HepG2 (cell line): ENCODE results near the gene JAK2.

Experiments
- BHLHE40 ChIP-seq: IDR thresholded peaks from 2 replicates; pipeline ENCODE4 v1.6.1; 2011; ENCODE audit warnings: low read length, improper control_type of control experiment
- EP300 ChIP-seq, 3 experiments: sonication (generic) in 1 of 3; formaldehyde crosslinking in 1 of 3; IDR thresholded peaks; 2 replicates each; pipeline versions ENCODE4 v1.5.1 to v1.6.1; 2011 to 2020; ENCODE audit warnings: low read depth in 2 of 3, low read length in 2 of 3, borderline replicate concordance in 1 of 3, improper control_type of control experiment in 1 of 3, mild to moderate bottlenecking in 1 of 3, missing genetic modification reagents in 1 of 3, moderate library complexity in 1 of 3
- KDM5A ChIP-seq: fragments of 200-600 bp; sonication (generic); IDR thresholded peaks from 2 replicates; pipeline ENCODE4 v1.7.0; 2018; ENCODE audit warnings: antibody characterized with exemption, mild to moderate bottlenecking, low read length, borderline replicate concordance
- MEIS2 ChIP-seq: sonication (generic); formaldehyde crosslinking; IDR thresholded peaks from 2 replicates; pipeline ENCODE4 v1.9.0; 2021; ENCODE audit warnings: mild to moderate bottlenecking, missing genetic modification reagents
- SATB2 ChIP-seq: sonication (generic); formaldehyde crosslinking; IDR thresholded peaks from 2 replicates; pipeline ENCODE4 v1.5.0; 2020; ENCODE audit warnings: missing genetic modification reagents
- TFDP2 ChIP-seq: sonication (generic); formaldehyde crosslinking; IDR thresholded peaks from 2 replicates; pipeline ENCODE4 v1.4.0; 2020; ENCODE audit warnings: missing genetic modification reagents
- ZBTB20 ChIP-seq: sonication (generic); formaldehyde crosslinking; IDR thresholded peaks from 2 replicates; pipeline ENCODE4 v1.8.1; 2023; ENCODE audit warnings: missing genetic modification reagents, low read depth, mild to moderate bottlenecking, borderline replicate concordance
- ZNF598 ChIP-seq: sonication (generic); formaldehyde crosslinking; IDR thresholded peaks from 2 replicates; pipeline ENCODE4 v1.5.1; 2020; ENCODE audit warnings: mild to moderate bottlenecking, missing genetic modification reagents, borderline replicate concordance

- TF ChIP-seq KDM5A (no peak), BHLHE40 (no peak), ZNF598 (no peak), MEIS2 (CRISPR knock-in tag) (no peak), SATB2 (CRISPR knock-in tag) (no peak), EP300 (IDR thresholded peaks at IDR 0.05; ENCODE audit: low read depth in 2 of 2, low read length in 2 of 2) (no peak), EP300 (CRISPR knock-in tag; IDR thresholded peaks at IDR 0.05; ENCODE audit: borderline replicate concordance) (no peak), TFDP2 (no peak), ZBTB20 (CRISPR knock-in tag) (no peak)
These were observed 23.0 kb upstream of the JAK2 start for GRCh38 chr9:4962085-4962484.
